H9 (cell line): ENCODE results near the gene DDA1. TPM values are rescaled to one million over a fixed set of nuclear protein-coding genes. Genes with fewer than 3 reads are reported as not detected.
"Not testable (repeated sequence)": the region's sequence is repeated elsewhere in the genome, so short reads cannot be mapped to it uniquely, and the experiment has no call there.

Experiments
- DNase-seq: peaks from one replicate; pipeline ENCODE4 v3.0.0-alpha.2; 2017
- H2AFZ ChIP-seq: one replicate; pipeline ENCODE4 v1.6.1; 2013; ENCODE audit warnings: mild to moderate bottlenecking, low read length, control low read depth, moderate library complexity
- H2AK5ac ChIP-seq: 2 replicates; pipeline ENCODE4 v1.6.1; 2013; ENCODE audit warnings: low read length, control low read depth, mixed read lengths; ENCODE audit not compliant: insufficient read length
- H2BK120ac ChIP-seq: one replicate; pipeline ENCODE4 v1.6.1; 2013; ENCODE audit warnings: low read depth, mild to moderate bottlenecking, low read length, control low read depth, inconsistent platforms; ENCODE audit not compliant: poor library complexity, severe bottlenecking
- H2BK12ac ChIP-seq: 2 replicates; pipeline ENCODE4 v1.6.1; 2013; ENCODE audit warnings: low read length, control low read depth, mixed read lengths, low read depth; ENCODE audit not compliant: insufficient read length
- H2BK15ac ChIP-seq: 2 replicates; pipeline ENCODE4 v1.6.1; 2013; ENCODE audit warnings: low read depth, low read length, control low read depth
- H2BK20ac ChIP-seq: one replicate; pipeline ENCODE4 v1.6.1; 2013; ENCODE audit warnings: low read depth, mild to moderate bottlenecking, low read length, control low read depth, inconsistent platforms; ENCODE audit not compliant: poor library complexity, severe bottlenecking
- H2BK5ac ChIP-seq: 2 replicates; pipeline ENCODE4 v1.6.1; 2013; ENCODE audit warnings: low read length, control low read depth, mixed read lengths; ENCODE audit not compliant: insufficient read length
- H3K14ac ChIP-seq: 2 replicates; pipeline ENCODE4 v1.6.1; 2013; ENCODE audit warnings: low read length, control low read depth; ENCODE audit not compliant: insufficient read depth
- H3K18ac ChIP-seq: 2 replicates; pipeline ENCODE4 v1.6.1; 2013; ENCODE audit warnings: low read depth, mild to moderate bottlenecking, mixed read lengths, low read length, control low read depth; ENCODE audit not compliant: insufficient read length
- H3K23ac ChIP-seq: 2 replicates; pipeline ENCODE4 v1.6.1; 2013; ENCODE audit warnings: low read length, control low read depth, mixed read lengths, low read depth; ENCODE audit not compliant: insufficient read length
- H3K23me2 ChIP-seq: 2 replicates; pipeline ENCODE4 v1.6.1; 2013; ENCODE audit warnings: low read depth, mild to moderate bottlenecking, mixed read lengths, low read length, control low read depth; ENCODE audit not compliant: insufficient read length, poor library complexity, severe bottlenecking
- H3K27ac ChIP-seq: 2 replicates; pipeline ENCODE4 v1.5.1; 2013; ENCODE audit warnings: low read length, control low read depth, mixed read lengths, low read depth; ENCODE audit not compliant: insufficient read length
- H3K27me3 ChIP-seq: 2 replicates; pipeline ENCODE4 v1.6.1; 2013; ENCODE audit warnings: low read length, control low read depth, inconsistent platforms; ENCODE audit not compliant: insufficient read depth
- H3K4ac ChIP-seq: 2 replicates; pipeline ENCODE4 v1.6.1; 2013; ENCODE audit warnings: low read depth, mild to moderate bottlenecking, control low read depth, inconsistent platforms, low read length, moderate library complexity
- H3K4me1 ChIP-seq: 2 replicates; pipeline ENCODE4 v1.6.1; 2013; ENCODE audit warnings: low read length, control low read depth, inconsistent platforms; ENCODE audit not compliant: insufficient read depth
- H3K4me2 ChIP-seq: 2 replicates; pipeline ENCODE4 v1.6.1; 2013; ENCODE audit warnings: low read length, control low read depth, mixed read lengths; ENCODE audit not compliant: insufficient read length, insufficient read depth
- H3K56ac ChIP-seq: 2 replicates; pipeline ENCODE4 v1.6.1; 2013; ENCODE audit warnings: low read depth, mild to moderate bottlenecking, mixed read lengths, low read length, control low read depth; ENCODE audit not compliant: insufficient read length
- H3K79me1 ChIP-seq: 2 replicates; pipeline ENCODE4 v1.6.1; 2013; ENCODE audit warnings: low read depth, mild to moderate bottlenecking, moderate library complexity, low read length, control low read depth, inconsistent platforms; ENCODE audit not compliant: insufficient read depth, poor library complexity, severe bottlenecking
- H3K79me2 ChIP-seq: 2 replicates; pipeline ENCODE4 v1.6.1; 2013; ENCODE audit warnings: low read length, control low read depth, inconsistent platforms; ENCODE audit not compliant: insufficient read depth
- H3K9ac ChIP-seq: 2 replicates; pipeline ENCODE4 v1.6.1; 2013; ENCODE audit warnings: low read length, control low read depth, mixed read lengths; ENCODE audit not compliant: insufficient read length; ENCODE audit errors: extremely low read depth
- H3K9me3 ChIP-seq: one replicate; pipeline ENCODE4 v1.6.1; 2013; ENCODE audit warnings: low read depth, low read length, inconsistent platforms; ENCODE audit not compliant: control insufficient read depth
- H3T11ph ChIP-seq: one replicate; pipeline ENCODE4 v1.6.1; 2013; ENCODE audit warnings: mild to moderate bottlenecking, low read length, control low read depth, inconsistent platforms
- H4K20me1 ChIP-seq: one replicate; pipeline ENCODE4 v1.6.1; 2013; ENCODE audit not compliant: control insufficient read depth, insufficient read length, insufficient read depth
- H4K5ac ChIP-seq: 2 replicates; pipeline ENCODE4 v1.6.1; 2013; ENCODE audit warnings: low read depth, mild to moderate bottlenecking, mixed read lengths, low read length, control low read depth; ENCODE audit not compliant: insufficient read length
- H4K8ac ChIP-seq: replicated peaks from 2 replicates; pipeline ENCODE4 v1.6.1; 2013; ENCODE audit warnings: low read length, control low read depth, mixed read lengths, low read depth; ENCODE audit not compliant: insufficient read length
- H4K91ac ChIP-seq: 2 replicates; pipeline ENCODE4 v1.6.1; 2013; ENCODE audit warnings: low read depth, mild to moderate bottlenecking, moderate library complexity, mixed read lengths, low read length, control low read depth; ENCODE audit not compliant: insufficient read length
- H3K27ac Mint-ChIP-seq, 3 experiments: 2 replicates in 2 of 3; 3 replicates in 1 of 3; pipeline ENCODE4 v1.8.0; 2020 to 2021; ENCODE audit warnings: mixed read lengths in 3 of 3, mild to moderate bottlenecking in 1 of 3, moderate library complexity in 1 of 3
- H3K27me3 Mint-ChIP-seq: 2 replicates; pipeline ENCODE4 v1.8.0; 2021; ENCODE audit warnings: low read depth, mild to moderate bottlenecking, moderate library complexity, mixed read lengths
- H3K36me3 Mint-ChIP-seq, 3 experiments: 2 replicates in 2 of 3; 3 replicates in 1 of 3; pipeline ENCODE4 v1.8.0; 2020 to 2021; ENCODE audit warnings: low read depth in 3 of 3, mixed read lengths in 3 of 3; ENCODE audit not compliant: insufficient read depth in 1 of 3
- H3K4me1 Mint-ChIP-seq, 2 experiments: 2 replicates each; pipeline ENCODE4 v1.8.0; 2020; ENCODE audit warnings: mixed read lengths in 2 of 2
- H3K4me3 Mint-ChIP-seq, 2 experiments: 2 replicates in 1 of 2; 3 replicates in 1 of 2; pipeline ENCODE4 v1.8.0; 2020 to 2021; ENCODE audit warnings: mild to moderate bottlenecking in 2 of 2, mixed read lengths in 2 of 2, moderate library complexity in 1 of 2
- H3K9me3 Mint-ChIP-seq, 2 experiments: 2 replicates in 1 of 2; 3 replicates in 1 of 2; pipeline ENCODE4 v1.8.0; 2020; ENCODE audit warnings: mild to moderate bottlenecking in 2 of 2, mixed read lengths in 2 of 2, moderate library complexity in 1 of 2
- CTCF ChIP-seq: fragments of 200-600 bp; sonication (generic); conservative IDR thresholded peaks from 3 replicates; pipeline ENCODE4 v1.8.0; 2021; ENCODE audit warnings: antibody characterized with exemption, mild to moderate bottlenecking
- WGBS: extraction: QIAGEN DNeasy Blood & Tissue Kit; methylation state at CpG from one replicate; pipeline ENCODE4 v1.1.7; 2013; ENCODE audit warnings: missing lambda C conversion rate, low lambda C conversion rate, mixed read lengths; ENCODE audit not compliant: insufficient read length; ENCODE audit errors: extremely low coverage; 5-methylcytosine and 5-hydroxymethylcytosine counted together
- total RNA-seq: library from RNA; stranded (reverse); gene quantifications from 2 replicates; pipeline ENCODE4 v1.2.1, GENCODE V29; 2021

The DDA1 gene
- total RNA-seq, 1 experiment from 2014 or later: 45.7 TPM

- no peak overlapping the region for H4K8ac ChIP-seq
- H3K4me2 ChIP-seq: no peak overlapping the region
- no peaks in the 10 kb centered on the region for H3K27me3 ChIP-seq
- no peak overlapping the region; a peak in 1 of 7 replicates for H3K27ac Mint-ChIP-seq
- H3K79me2 ChIP-seq: no peaks in the 10 kb centered on the region
- H4K20me1 ChIP-seq: no peaks in the 10 kb centered on the region
- H3K4me1 ChIP-seq: no peaks in the 10 kb centered on the region
- peaks cover 0 to 3% of the 10 kb centered on the region in 2 experiments; a peak in 1 of 5 replicates for H3K9me3 Mint-ChIP-seq
- H3K18ac ChIP-seq: no peak overlapping the region
- H3K4ac ChIP-seq: no peak overlapping the region
- no CpG with 5 or more reads among the region's 6 CpGs for WGBS
- H3T11ph ChIP-seq: no peak overlapping the region
- H3K23ac ChIP-seq: no peak overlapping the region
- H3K27ac ChIP-seq: no peak overlapping the region
- no peak overlapping the region for H3K56ac ChIP-seq
- no peaks in the 10 kb centered on the region for H3K23me2 ChIP-seq
- no peaks in the 10 kb centered on the region for H3K9me3 ChIP-seq
- H2AK5ac ChIP-seq: no peak overlapping the region
- H3K36me3 Mint-ChIP-seq: no peaks in the 10 kb centered on the region
- H3K79me1 ChIP-seq: no peaks in the 10 kb centered on the region
- H3K27me3 Mint-ChIP-seq: peaks cover 11% of the 10 kb centered on the region
- DNase-seq: no peak
- TF ChIP-seq CTCF: no peak
- H2BK15ac ChIP-seq: no peak overlapping the region
- H3K14ac ChIP-seq: no peak overlapping the region; the same call in 1 of the 2 replicates
- no peak overlapping the region for H4K5ac ChIP-seq
- H2BK20ac ChIP-seq: no peak overlapping the region
- H4K91ac ChIP-seq: no peak overlapping the region
- no peak overlapping the region for H3K4me3 Mint-ChIP-seq
- H2BK5ac ChIP-seq: no peak overlapping the region
- H2AFZ ChIP-seq: no peak overlapping the region
- H2BK12ac ChIP-seq: no peak overlapping the region
- H2BK120ac ChIP-seq: no peak overlapping the region
- H3K4me1 Mint-ChIP-seq: no peaks in the 10 kb centered on the region
- H3K9ac ChIP-seq: no peak overlapping the region
Measured at GRCh38 chr19:17359905-17360800, 50.8 kb downstream of the DDA1 start.

- WGBS: no CpG with 5 or more reads among the region's 20 CpGs
- H3K27ac Mint-ChIP-seq, H3K36me3 Mint-ChIP-seq: not testable (repeated sequence)
Measured at GRCh38 chr19:17363852-17364605, 54.7 kb downstream of the DDA1 start.

More at GRCh38 chr19:17363852-17364605, 54.7 kb downstream of the DDA1 start:
- H3K79me1 ChIP-seq, H4K20me1 ChIP-seq, H3K4me2 ChIP-seq, H3K18ac ChIP-seq, H4K91ac ChIP-seq, H4K5ac ChIP-seq, H2BK120ac ChIP-seq, H3K9ac ChIP-seq, H3K14ac ChIP-seq, H2BK20ac ChIP-seq, H3K4me1 ChIP-seq, H3K27me3 ChIP-seq, H2AFZ ChIP-seq, H2BK15ac ChIP-seq, H3K9me3 Mint-ChIP-seq, H2BK12ac ChIP-seq, H3K9me3 ChIP-seq, H3K23me2 ChIP-seq, DNase-seq, H3K4me1 Mint-ChIP-seq, H2BK5ac ChIP-seq, H4K8ac ChIP-seq, H3K23ac ChIP-seq, H3K79me2 ChIP-seq, H2AK5ac ChIP-seq, H3K56ac ChIP-seq, H3T11ph ChIP-seq, H3K4ac ChIP-seq, H3K27ac ChIP-seq: not testable (repeated sequence)
- H3K27me3 Mint-ChIP-seq: peaks cover 15% of the 10 kb centered on the region
- 0 out of 5 replicates have a peak overlapping the region, but pooled peaks of 1 of the 2 experiments have one; percentile 17 for H3K4me3 Mint-ChIP-seq
